Breast epithelium (tissue), 3 donors: Measurements from ENCODE around the gene MYO1D.

Experiments
- POLR2AphosphoS5 ChIP-seq, 3 donors: sonication (generic); formaldehyde crosslinking; IDR thresholded peaks; one replicate each; pipeline ENCODE4 v1.6.1; 2017; ENCODE audit warnings: antibody characterized with exemption in 3 of 3
- TF ChIP-seq, protein P1 (sequence below), 3 donors: fragments of 450-650 bp; IDR thresholded peaks; one replicate each; pipeline ENCODE4 v1.5.1; 2016 to 2017; ENCODE audit warnings: antibody characterized with exemption in 3 of 3, mild to moderate bottlenecking in 3 of 3, moderate library complexity in 3 of 3

DNA sequence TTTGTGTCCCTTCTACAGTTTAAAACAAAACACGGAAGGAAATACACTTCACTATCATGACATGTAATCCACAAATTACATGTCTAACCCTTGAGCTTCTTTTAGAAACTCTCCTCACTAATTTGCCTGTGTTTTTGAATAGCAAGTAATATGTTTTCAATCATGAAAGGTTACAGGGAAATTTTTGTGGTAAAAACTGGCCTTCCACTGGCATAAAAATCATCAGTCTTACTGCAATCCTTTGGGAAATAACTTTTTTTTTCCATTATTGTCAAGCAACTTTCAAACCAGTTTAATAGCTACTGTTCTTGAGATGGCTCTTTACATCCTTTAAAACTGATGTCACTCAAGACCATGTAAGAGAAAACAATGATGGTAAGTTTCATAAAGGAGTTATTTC is 27.0 kb downstream of the MYO1D start:
- TF ChIP-seq, protein P1, sequence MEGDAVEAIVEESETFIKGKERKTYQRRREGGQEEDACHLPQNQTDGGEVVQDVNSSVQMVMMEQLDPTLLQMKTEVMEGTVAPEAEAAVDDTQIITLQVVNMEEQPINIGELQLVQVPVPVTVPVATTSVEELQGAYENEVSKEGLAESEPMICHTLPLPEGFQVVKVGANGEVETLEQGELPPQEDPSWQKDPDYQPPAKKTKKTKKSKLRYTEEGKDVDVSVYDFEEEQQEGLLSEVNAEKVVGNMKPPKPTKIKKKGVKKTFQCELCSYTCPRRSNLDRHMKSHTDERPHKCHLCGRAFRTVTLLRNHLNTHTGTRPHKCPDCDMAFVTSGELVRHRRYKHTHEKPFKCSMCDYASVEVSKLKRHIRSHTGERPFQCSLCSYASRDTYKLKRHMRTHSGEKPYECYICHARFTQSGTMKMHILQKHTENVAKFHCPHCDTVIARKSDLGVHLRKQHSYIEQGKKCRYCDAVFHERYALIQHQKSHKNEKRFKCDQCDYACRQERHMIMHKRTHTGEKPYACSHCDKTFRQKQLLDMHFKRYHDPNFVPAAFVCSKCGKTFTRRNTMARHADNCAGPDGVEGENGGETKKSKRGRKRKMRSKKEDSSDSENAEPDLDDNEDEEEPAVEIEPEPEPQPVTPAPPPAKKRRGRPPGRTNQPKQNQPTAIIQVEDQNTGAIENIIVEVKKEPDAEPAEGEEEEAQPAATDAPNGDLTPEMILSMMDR (IDR thresholded peaks at IDR 0.05), result no peak
- no peak for TF ChIP-seq POLR2AphosphoS5 (IDR thresholded peaks at IDR 0.05)
